Ectodermal cell (in vitro differentiated cells): Measurements from ENCODE around the gene CHCHD4.
"Not testable (repeated sequence)": the region's sequence is repeated elsewhere in the genome, so short reads cannot be mapped to it uniquely, and the experiment has no call there.

ENCODE experiments used
- H3K27ac ChIP-seq: 2 replicates; pipeline ENCODE4 v1.7.0; 2013; ENCODE audit warnings: mild to moderate bottlenecking, low read depth, low read length; ENCODE audit not compliant: insufficient read depth, poor library complexity, severe bottlenecking
- H3K27me3 ChIP-seq: 2 replicates; pipeline ENCODE4 v1.7.0; 2013; ENCODE audit warnings: mild to moderate bottlenecking, low read length; ENCODE audit not compliant: insufficient read depth, control insufficient read depth, poor library complexity, severe bottlenecking
- H3K36me3 ChIP-seq: one replicate; pipeline ENCODE4 v1.7.0; 2013; ENCODE audit warnings: low read length; ENCODE audit not compliant: control insufficient read depth, insufficient read depth
- H3K4me1 ChIP-seq: one replicate; pipeline ENCODE4 v1.7.0; 2013; ENCODE audit warnings: low read length; ENCODE audit not compliant: control insufficient read depth, insufficient read depth
- H3K4me3 ChIP-seq: 2 replicates; pipeline ENCODE4 v1.7.0; 2013; ENCODE audit warnings: low read depth, low read length, control low read depth; ENCODE audit not compliant: insufficient read depth
- H3K9me3 ChIP-seq: 2 replicates; pipeline ENCODE4 v1.7.0; 2013; ENCODE audit warnings: mild to moderate bottlenecking, low read length, moderate library complexity; ENCODE audit not compliant: control insufficient read depth
- WGBS, 2 experiments: methylation state at CpG; one replicate each; pipeline ENCODE4 v1.1.7; 2013; ENCODE audit warnings: missing lambda C conversion rate in 2 of 2; 5-methylcytosine and 5-hydroxymethylcytosine counted together

CHCHD4 gene

DNA sequence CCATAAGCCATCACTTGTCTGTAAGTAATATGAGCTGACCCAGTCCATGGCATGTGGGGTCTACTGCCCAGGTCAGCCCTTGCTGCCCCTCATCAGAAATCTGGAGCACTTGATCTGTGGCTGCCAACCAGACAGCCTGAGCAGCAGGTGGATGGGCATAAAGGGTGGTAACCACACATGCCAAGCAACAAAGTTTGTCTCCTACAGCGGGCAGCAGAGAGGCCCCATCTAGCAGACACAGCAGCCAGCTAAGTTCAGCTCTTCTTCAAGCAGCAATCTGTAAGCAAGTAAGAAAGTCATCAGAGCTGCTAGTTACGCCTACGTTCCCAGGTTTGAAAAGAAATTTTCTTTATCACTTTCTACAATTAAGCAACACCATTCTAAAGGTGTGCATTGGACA is 27.9 kb downstream of the CHCHD4 start:
- H3K4me1 ChIP-seq, result no peaks in the 10 kb centered on the region
- no peak overlapping the region for H3K27ac ChIP-seq
- no peak overlapping the region for H3K4me3 ChIP-seq
- no peaks in the 10 kb centered on the region for H3K36me3 ChIP-seq
- 89 to 95% methylated on average over 3 of the region's 3 CpGs for WGBS, 2 experiments
- no peaks in the 10 kb centered on the region for H3K27me3 ChIP-seq
- peaks cover 3% of the 10 kb centered on the region for H3K9me3 ChIP-seq

- no peaks in the 10 kb centered on the region for H3K27me3 ChIP-seq
- peaks cover 3% of the 10 kb centered on the region for H3K9me3 ChIP-seq
- no peak overlapping the region for H3K4me3 ChIP-seq
- no peaks in the 10 kb centered on the region for H3K4me1 ChIP-seq
- H3K27ac ChIP-seq, result no peak overlapping the region
- no peaks in the 10 kb centered on the region for H3K36me3 ChIP-seq
Measured at GRCh38 chr3:14093831-14094230, 30.8 kb downstream of the CHCHD4 start.

GRCh38 chr3:14092464-14092863 is 32.2 kb downstream of the CHCHD4 start:
- Histone ChIP-seq H3K9me3 (peaks cover 1% of the 10 kb centered on the region), H3K36me3 (no peaks in the 10 kb centered on the region), H3K4me3 (no peak overlapping the region), H3K27me3 (no peaks in the 10 kb centered on the region), H3K27ac (no peak overlapping the region), H3K4me1 (no peaks in the 10 kb centered on the region)
- WGBS, 2 experiments, result 92 to 100% methylated on average over 2 of the region's 2 CpGs

DNA sequence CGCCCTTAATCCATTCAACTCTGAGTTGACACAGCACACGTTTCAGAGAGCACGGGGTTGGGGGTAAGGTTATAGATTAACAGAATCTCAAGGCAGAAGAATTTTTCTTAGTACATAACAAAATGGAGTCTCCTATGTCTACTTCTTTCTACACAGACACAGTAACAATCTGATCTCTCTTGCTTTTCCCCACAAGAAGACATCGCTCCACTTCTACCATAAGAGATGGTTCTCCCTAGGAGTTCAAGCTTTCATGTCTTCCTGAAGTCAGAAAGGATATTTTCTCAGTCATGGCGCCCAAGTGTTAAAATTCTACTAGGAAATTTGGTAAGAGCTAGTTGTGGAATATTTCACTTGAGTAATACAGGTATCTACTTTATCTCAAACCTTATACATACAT is 32.7 kb downstream of the CHCHD4 start:
- not testable (repeated sequence) for H3K9me3 ChIP-seq, H3K4me3 ChIP-seq, H3K36me3 ChIP-seq, H3K27ac ChIP-seq, H3K27me3 ChIP-seq, H3K4me1 ChIP-seq
- WGBS, 2 experiments, result 81 to 84% methylated on average over 2 of the region's 5 CpGs

DNA sequence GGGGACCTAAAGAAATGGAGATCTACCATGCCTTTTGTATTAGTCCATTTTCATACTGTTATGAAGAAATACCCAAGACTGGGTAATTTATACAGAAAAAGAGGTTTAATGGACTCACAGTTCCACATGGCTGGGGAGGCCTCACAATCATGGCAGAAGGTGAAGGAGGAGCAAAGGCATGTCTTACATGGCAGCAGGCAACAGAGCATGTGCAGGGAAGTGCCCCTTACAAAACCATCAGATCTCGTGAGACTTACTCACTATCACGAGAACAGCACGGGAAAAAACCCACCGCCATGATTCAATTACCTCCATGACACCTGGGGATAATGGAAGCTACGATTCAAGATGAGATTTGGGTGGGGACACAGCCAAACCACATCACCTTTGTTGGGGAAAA is 37.2 kb downstream of the CHCHD4 start:
- H3K27me3 ChIP-seq, H3K27ac ChIP-seq, H3K9me3 ChIP-seq, H3K4me1 ChIP-seq, H3K4me3 ChIP-seq, H3K36me3 ChIP-seq: not testable (repeated sequence)
- 95 to 96% methylated on average over 5 of the region's 5 CpGs for WGBS, 2 experiments

DNA sequence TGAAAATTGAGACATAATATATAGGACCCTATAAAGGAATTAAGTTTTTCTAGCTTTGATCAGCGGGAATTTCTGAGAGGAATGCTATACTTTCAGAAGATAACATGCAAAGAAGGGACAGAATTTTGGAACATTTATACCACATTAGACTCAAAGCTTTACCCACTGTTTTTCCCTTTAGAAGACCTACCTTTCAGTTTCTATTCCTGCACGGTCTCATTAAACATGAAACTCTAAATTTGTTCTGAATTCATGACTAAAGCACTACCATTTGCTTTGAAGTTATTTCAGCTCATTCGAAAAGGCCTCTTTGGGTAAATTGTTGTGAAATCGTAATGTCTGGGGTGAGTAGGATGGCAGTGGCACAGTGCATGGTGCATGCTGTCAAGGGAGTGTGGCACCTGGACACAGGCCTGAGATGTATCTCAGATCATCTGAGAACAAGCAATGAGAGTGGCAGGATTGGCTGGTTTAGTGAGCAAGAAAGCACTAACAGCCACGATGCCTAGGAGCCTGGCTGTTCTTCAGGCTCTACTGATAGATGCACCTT is 42.5 kb downstream of the CHCHD4 start:
- no peaks in the 10 kb centered on the region for H3K4me1 ChIP-seq
- 93 to 98% methylated on average over 5 of the region's 5 CpGs for WGBS, 2 experiments
- H3K27ac ChIP-seq, result no peak overlapping the region

DNA sequence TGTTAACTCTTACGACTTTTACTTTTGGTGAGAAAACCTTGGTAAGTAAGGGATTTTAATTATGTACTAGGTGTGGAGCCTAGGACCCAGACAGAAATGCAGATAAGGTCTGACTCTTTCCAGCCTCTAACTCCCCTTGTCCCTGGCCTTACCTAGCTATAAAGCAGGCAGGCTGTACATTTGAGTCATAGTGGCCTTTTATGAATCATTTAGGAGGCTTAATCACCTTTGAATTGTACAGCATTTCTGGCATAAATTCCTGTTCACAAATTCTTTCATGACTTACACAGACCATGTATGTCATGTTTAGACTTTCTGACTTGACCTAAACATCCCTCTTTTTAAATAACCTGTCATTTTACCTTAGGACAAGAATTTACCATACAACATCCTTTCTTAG is 47.4 kb downstream of the CHCHD4 start:
- no peak overlapping the region for H3K27ac ChIP-seq
- H3K27me3 ChIP-seq, result no peaks in the 10 kb centered on the region
- H3K4me3 ChIP-seq, result no peak overlapping the region
- H3K9me3 ChIP-seq, result peaks cover 2% of the 10 kb centered on the region
- no peaks in the 10 kb centered on the region for H3K4me1 ChIP-seq
- WGBS, 2 experiments, result 100% methylated on average over 1 of the region's 1 CpG; no CpG with 5 or more reads in 1 of the 2 experiments
- no peaks in the 10 kb centered on the region for H3K36me3 ChIP-seq

More for the DNA sequence above, 42.5 kb downstream of the CHCHD4 start:
- no peaks in the 10 kb centered on the region for H3K36me3 ChIP-seq
- H3K4me3 ChIP-seq, result no peak overlapping the region
- peaks cover under 1% of the 10 kb centered on the region for H3K9me3 ChIP-seq
- no peaks in the 10 kb centered on the region for H3K27me3 ChIP-seq

GRCh38 chr3:14075233-14075632 is 49.4 kb downstream of the CHCHD4 start:
- not testable (repeated sequence) for H3K36me3 ChIP-seq, H3K4me3 ChIP-seq, H3K4me1 ChIP-seq, H3K27ac ChIP-seq, H3K27me3 ChIP-seq, H3K9me3 ChIP-seq
- WGBS, 2 experiments, result 96% methylated on average over 3 of the region's 3 CpGs; no CpG with 5 or more reads in 1 of the 2 experiments

- Histone ChIP-seq H3K27ac (no peak overlapping the region), H3K27me3 (no peaks in the 10 kb centered on the region), H3K4me1 (no peaks in the 10 kb centered on the region), H3K9me3 (no peaks in the 10 kb centered on the region), H3K4me3 (no peak overlapping the region), H3K36me3 (no peaks in the 10 kb centered on the region)
- 91 to 92% methylated on average over 4 of the region's 4 CpGs for WGBS, 2 experiments
Measured at GRCh38 chr3:14064910-14065309, 59.8 kb downstream of the CHCHD4 start.

- H3K9me3 ChIP-seq, result no peaks in the 10 kb centered on the region
- H3K4me1 ChIP-seq, result no peaks in the 10 kb centered on the region
- H3K27me3 ChIP-seq, result no peaks in the 10 kb centered on the region
- H3K27ac ChIP-seq, result no peak overlapping the region
- H3K4me3 ChIP-seq, result no peak overlapping the region
- H3K36me3 ChIP-seq, result no peaks in the 10 kb centered on the region
- WGBS, 2 experiments, result 80 to 91% methylated on average over 2 of the region's 2 CpGs
Measured at GRCh38 chr3:14063152-14063551, 61.5 kb downstream of the CHCHD4 start.
